ENCODE data around the gene CDK14.

CDK14 gene

GRCh38 chr7:90642978-90643377, 46.9 kb downstream of the CDK14 start:
- DNase-seq = no peak

- no peak for DNase-seq
Observed at GRCh38 chr7:90645784-90646183, 49.7 kb downstream of the CDK14 start.

GRCh38 chr7:90648107-90648506, 52.0 kb downstream of the CDK14 start:
- no peak for DNase-seq

- DNase-seq = no peak
Observed at GRCh38 chr7:90648834-90649233, 52.7 kb downstream of the CDK14 start.

- DNase-seq = no peak
Observed at GRCh38 chr7:90654718-90655427, 58.8 kb downstream of the CDK14 start.

GRCh38 chr7:90655566-90655965, 59.4 kb downstream of the CDK14 start:
- DNase-seq = no peak

- DNase-seq = no peak
Observed at GRCh38 chr7:90657481-90657880, 61.4 kb downstream of the CDK14 start.

GRCh38 chr7:90660100-90660499, 64.0 kb downstream of the CDK14 start:
- no peak for DNase-seq

GRCh38 chr7:90660819-90661218, 64.7 kb downstream of the CDK14 start:
- no peak for DNase-seq

- DNase-seq = no peak
Observed at GRCh38 chr7:90661290-90662151, 65.4 kb downstream of the CDK14 start.

GRCh38 chr7:90663176-90663575, 67.1 kb downstream of the CDK14 start:
- no peak for DNase-seq

- no peak for DNase-seq
Observed at GRCh38 chr7:90666186-90666585, 70.1 kb downstream of the CDK14 start.

GRCh38 chr7:90668992-90669391, 72.9 kb downstream of the CDK14 start:
- DNase-seq = no peak

GRCh38 chr7:90669492-90669891, 73.4 kb downstream of the CDK14 start:
- no peak for DNase-seq

- no peak for DNase-seq
Observed at GRCh38 chr7:90671571-90671970, 75.5 kb downstream of the CDK14 start.

- no peak for DNase-seq
Observed at GRCh38 chr7:90672210-90672609, 76.1 kb downstream of the CDK14 start.

- no peak for DNase-seq
Observed at GRCh38 chr7:90674625-90675024, 78.5 kb downstream of the CDK14 start.

GRCh38 chr7:90675982-90676381, 79.9 kb downstream of the CDK14 start:
- no peak for DNase-seq

GRCh38 chr7:90677486-90678404, 81.6 kb downstream of the CDK14 start:
- no peak for DNase-seq

GRCh38 chr7:90678986-90679385, 82.9 kb downstream of the CDK14 start:
- DNase-seq = no peak

- no peak for DNase-seq
Observed at GRCh38 chr7:90680484-90680883, 84.4 kb downstream of the CDK14 start.

GRCh38 chr7:90681336-90682022, 85.4 kb downstream of the CDK14 start:
- DNase-seq = no peak

- DNase-seq = no peak
Observed at GRCh38 chr7:90686146-90686545, 90.0 kb downstream of the CDK14 start.

Measured in activated CD4-positive, alpha-beta T cell treated with anti-CD3 and anti-CD28 coated beads, Interleukin-2, amount 50 U/mL, for 48 hours (primary cell).